SIG-M5 treated with dmso at 0.1 percent for 504 hours (cell line): ENCODE measurements around the gene PRKCZ.

Source experiments
- DNase-seq: peaks from one replicate; lab custom pipeline; 2025; ENCODE audit not compliant: unreplicated experiment; lab: John Stamatoyannopoulos, UW

The PRKCZ gene

DNA sequence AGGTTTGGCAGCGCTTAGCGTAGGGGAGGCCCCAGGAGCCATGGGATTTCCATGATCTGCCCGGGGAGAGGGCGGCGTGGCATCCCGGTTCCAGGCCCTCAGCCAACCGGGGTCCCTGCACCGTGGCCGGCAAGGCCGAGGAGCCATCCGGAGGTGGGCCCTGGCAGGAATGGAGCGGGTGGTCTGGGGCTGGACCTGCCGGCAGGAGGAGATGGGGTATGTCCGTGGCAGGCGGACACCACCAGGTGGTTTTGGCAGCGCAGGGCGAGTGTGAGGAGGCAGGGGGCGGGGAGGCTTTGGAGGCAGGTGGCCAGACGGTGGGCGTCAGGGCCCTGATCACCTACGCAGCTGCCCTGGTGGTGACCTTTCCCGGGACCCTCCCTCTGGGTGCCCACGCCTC, 10.3 kb downstream of the PRKCZ start:
- DNase-seq: no peak

DNA sequence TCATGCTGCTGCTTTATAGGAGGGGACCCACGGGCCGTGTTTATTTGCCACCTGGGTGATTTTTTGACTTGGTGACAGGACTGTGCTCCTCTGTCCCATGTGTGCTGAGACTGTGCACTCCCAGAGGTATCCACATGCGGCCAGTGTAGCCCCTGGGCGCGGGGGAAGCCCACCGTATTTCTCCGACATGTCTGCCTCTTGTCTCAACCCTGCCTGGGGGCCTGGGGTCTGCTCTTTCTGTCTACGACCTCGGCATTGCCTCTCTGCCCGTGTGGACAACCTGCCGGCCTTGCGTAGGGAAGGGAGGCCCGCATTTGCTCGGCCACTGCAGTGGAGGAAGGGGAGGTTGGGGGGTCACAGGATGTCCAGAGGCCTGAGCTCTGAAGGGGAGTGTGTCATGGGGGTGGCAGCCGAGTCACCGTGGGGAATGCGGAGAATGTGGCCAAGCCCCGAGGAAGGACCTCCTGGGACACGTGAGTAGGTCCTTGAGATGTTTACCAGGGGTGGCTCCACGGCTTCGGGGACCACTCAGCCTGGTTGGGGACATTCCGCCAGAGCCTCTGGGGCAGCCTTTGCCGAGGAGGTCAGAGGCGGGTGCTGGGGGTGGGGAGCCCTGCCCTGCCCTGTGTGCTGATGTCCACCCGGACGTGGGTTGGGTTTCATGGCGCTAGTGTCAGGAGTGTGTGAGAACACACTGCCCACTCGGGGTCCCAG, 11.0 kb downstream of the PRKCZ start:
- no peak for DNase-seq

DNA sequence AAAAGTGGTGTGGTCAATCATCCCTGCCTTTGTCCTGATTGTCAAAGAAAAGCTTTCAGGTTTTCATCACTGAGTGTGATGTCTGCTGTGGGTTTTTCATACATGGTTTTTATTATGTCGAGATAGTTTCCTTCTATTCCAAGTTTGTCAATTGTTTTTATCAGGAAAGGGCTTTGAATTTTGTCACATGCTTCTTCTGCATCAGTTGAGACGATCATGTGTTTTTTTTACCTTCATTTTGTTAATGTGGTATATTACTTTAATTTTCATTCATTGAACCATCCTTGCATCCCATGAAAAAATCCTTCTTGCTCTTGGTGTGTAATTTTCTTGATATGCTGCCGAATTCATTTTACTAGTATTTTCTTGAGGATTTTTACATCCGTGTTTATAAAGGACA, 15.5 kb downstream of the PRKCZ start:
- no peak for DNase-seq

DNA sequence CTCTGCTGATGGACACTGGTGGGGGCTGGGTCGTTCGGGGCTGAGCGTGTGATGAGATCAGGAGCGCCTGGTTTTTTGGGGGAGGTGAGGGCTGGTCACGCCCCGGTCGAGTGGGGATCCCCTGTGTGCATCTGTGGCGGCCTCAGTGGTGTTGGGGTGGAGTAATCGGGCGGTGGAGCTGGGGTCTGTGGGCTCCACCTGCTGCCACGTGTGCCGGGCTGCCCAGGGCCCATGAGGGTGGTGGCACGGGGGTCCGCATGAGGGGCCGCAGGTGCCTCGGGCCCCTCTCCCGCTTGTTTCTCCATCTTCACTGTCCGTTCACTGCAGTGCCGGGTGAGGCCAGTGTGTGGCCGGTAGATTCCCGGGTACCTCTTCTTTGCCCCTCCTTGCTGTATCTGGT, 17.2 kb downstream of the PRKCZ start:
- no peak for DNase-seq

DNA sequence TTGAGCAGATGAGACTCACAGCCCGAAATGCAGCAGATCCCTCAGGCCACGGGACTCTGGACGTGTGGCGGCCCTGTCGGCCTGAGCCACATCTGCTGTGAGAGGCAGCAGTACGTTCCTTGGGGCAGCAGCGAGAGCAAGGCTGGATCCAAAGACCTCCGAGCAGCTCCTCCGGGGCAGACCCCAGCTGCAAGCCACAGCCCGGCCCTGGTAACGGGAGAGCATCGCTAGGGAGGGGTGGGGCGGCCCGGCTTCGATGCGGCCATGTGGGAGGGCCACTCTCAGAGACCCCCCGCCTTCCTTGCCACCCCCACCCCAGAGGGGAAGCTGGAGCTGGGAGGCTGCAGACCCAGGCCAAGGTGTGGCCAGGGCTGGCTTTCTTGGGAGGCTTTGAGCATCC, 17.8 kb downstream of the PRKCZ start:
- DNase-seq: no peak

DNA sequence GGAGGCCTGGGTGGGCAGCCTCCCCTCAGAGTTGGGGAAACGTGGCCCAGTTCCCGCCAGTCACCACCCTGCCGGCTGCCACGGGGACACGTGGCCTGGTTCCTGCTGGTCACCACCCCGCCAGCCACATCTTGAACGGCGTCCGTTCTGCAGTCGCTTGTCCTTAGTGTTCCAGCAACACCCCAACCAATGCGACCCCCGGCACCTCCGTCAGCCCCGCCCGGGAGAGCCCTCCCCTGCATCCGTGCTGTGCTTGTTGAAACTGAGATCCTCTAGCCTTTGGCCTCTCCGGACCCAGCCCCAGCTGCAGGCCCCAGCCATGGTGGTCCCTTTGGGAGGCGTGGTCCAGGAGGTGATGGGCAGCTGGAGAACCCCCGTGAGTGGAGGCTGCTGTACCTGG, 18.7 kb downstream of the PRKCZ start:
- DNase-seq: no peak

DNA sequence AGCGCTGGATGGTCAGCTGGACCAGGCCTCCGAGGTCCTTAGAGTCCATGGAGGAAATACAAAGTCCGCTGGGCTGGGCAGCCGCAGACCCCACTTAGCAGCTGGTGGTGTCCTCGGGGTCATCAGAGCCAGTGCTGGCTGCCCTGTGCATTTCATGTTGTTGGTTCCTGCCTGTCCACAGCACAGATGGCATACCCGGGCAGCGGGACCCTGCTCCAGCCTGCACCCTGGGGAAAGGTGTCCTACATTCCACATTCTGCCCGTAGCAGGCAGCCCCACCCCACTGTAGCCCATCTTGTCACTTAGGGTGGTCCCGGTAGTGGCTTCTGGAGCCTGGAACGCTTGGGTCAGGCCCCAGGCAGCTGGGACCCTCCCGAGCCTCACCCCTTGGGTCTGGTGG, 19.8 kb downstream of the PRKCZ start:
- no peak for DNase-seq

DNA sequence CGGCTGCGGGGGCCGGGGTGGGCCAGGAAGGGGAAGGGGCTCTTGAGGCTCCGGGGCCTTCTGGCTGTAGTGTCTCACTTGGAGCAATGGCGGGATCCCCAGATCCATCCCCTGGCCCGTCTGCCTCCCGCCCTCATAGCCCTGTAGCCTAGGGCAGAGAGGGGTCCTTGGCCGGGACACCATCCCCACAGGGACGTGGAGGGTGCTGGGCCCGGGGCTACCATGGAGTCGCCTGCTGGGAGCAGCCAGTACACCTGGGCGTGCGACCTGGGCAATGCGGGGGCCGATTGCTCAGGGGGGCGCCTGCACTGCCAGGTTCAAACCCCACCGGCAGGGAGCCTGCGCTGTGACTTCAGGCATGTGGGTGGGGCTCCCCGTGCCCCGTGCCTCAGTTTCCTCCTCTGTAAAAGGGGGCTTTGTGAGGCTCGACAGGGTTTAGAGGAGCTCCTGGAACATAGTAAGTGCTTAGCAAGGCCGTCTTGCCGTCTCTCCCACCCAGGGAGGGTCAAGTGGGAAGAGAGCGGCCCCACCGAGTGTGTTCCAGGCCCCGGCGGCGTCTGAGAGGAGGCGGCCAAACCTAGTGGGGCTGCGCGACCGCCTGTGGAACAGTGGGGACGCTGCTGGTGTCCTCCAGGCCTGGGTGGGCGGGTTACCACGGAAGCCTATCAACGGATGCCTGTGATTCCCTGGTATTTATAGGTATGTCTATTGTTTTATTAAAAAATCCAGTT, 20.8 kb downstream of the PRKCZ start:
- no peak for DNase-seq

DNA sequence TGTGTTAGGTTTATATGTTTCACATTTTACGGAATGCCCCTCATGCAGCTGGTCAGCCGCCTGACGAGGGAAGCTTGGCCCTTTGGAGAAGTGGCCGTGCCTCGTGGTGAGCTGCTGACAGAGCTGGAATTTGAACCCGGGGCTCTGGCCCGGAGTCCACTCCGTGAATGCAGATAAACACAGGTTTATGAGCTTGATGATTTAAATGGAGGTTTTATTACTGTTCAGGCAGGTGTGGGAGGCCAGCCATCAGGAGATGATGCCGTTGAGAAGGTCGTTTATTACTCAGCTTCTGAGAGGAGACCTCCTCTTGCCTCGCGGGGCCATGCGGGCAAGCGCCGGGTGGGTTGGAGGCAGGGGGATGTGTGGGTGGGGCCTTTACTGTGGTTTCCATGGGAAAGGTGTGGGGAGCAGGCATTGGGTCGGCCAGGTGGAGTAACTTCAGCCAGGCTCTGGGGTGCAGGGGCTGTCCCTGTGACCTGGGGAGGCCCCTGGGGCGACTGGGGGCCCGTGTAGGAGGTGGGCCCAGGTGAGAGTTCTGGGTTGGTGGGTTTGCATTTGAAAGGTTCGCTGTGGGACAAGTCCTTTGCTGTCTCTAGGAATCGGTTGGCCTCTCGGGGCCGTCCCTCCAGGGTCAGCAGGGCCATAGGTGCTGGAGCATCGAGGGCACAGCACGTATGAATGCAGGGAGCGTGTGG, 22.0 kb downstream of the PRKCZ start:
- no peak for DNase-seq

DNA sequence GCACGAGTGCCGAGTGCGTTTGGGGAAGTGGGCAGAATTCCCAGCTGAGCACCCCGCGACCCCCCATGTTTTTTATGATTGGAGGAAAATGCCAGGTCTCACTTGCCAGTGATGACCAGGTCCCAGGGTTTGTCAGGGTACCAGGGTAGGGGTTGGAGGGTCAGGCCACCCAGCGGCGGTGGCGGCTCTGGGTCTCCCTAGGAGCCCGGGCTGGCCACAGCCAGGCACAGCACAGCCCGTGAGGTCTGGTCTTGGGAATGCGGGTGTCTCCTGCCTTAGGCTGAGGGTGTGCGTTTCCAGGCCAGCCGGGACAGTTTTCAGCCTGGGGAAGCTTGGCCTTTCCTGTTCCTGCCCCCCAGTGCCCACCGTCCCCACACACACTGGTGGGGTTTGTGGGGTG, 22.7 kb downstream of the PRKCZ start:
- no peak for DNase-seq

DNA sequence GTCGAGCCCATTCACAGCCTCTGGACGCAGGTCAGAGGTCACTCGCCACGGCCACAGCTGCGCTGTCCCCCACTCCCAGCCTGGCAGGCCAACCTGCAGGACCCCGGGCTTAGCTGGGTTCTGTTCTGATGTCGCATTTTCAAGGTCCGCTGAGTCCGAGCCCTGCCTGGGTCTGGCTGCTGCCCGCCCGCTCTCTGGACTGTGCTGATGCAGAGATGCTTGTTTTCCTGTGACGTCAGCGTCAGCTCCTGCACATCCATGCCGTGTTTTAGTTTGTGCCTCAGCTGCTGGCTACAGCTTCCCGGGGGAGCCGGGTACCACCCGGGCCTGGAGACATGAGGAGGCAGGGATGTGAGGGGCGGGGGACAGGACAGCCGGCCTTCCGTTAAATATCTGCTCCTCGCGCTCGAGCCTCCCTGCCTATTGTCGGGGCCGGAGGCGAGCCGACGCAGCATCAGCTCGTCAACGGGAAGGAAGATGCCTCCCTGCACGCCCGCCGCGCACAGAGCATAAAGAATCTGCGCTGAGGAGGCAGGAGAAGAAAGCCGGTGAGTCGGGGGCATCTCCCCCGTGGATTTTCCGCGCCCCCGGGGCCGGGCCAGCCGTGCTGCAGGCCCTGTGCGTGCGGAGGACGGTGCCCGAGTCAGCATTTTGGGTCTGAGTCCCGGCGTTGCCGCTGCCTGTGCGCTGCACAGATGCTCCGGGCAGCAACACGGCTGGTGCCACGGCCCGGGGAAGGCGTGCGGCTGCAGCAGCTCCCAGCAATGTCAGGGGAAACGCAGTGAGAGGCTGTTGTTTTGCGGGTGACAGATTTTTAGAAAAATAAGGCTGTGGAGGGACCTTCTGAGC, 23.4 kb downstream of the PRKCZ start:
- DNase-seq: no peak

DNA sequence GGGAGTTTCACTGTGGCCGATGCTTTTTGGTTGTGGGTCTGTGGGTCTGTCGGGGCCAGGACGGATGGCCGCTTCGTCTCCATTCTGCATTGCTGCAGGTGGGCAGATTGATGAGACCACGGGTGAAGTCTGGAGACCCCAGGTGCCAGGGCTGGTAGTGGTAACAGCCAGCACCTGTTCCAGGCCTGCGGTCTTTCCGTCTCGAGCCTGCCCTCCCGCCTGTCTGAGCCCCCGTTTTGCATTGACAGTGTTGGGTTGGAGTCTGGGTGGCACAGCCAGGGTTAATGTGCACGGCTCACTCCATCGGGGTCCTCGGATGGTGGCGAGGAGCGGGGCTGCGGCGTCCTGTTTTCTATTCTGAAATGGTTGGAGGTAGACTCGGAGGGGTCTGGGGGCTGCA, 24.2 kb downstream of the PRKCZ start:
- no peak for DNase-seq

DNA sequence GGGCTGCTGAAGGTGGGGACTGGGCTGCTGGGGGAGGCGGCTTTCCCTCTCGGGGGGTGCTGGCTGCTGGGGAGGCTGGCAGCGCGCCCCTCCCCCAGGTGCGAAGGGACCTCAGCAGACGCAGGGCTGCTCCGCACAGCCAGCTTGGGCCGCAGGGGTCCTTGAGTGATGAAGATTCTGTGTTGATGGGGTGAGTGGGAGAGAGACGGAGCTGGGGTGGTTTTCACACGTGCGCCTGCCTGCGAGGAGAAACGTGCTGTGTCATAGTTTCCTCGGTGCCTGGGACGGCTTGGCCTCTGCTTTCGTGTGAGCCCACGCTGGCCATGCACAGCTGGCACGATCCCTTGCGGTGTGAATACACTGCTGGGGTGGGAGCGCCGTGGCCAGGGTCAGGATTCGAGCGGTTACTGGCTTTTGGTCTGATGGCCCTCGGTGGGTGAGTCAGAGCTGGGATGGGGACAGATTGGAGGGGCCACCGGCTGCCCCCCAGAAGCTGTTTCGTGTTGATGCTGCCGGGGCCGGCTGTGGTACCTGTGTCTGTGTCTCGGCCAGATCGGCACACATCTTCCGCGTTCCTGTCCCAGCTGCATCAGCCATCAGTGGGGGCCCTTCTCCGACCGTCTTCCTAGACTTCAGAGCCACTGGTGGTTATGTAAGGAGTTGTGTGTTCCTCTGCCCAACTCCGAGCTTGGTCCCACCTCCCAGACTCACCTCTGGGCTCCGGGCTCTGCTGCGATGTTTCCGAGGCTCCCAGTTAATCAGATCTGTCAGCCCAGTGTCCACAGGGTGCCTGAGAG, 24.9 kb downstream of the PRKCZ start:
- DNase-seq: no peak

DNA sequence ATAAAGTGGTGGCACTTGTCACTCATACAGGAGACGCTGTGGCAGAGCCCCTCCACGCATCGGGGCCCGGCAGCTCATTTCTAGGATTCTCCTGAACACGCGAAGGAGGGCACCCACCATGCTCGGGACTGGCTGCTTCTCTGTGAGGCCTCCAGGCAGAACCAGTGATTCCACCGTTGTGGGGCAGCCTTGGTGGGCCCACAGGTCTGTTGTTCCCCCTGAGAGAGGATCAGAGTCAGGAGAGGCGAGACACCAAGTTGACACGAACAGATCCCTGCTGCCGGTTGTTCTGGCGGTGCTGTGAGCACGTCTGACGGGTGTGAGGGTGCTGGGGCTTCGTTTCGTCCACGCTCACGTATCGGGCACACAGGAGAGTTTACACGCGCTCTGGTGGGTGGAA, 26.6 kb downstream of the PRKCZ start:
- DNase-seq: no peak

DNA sequence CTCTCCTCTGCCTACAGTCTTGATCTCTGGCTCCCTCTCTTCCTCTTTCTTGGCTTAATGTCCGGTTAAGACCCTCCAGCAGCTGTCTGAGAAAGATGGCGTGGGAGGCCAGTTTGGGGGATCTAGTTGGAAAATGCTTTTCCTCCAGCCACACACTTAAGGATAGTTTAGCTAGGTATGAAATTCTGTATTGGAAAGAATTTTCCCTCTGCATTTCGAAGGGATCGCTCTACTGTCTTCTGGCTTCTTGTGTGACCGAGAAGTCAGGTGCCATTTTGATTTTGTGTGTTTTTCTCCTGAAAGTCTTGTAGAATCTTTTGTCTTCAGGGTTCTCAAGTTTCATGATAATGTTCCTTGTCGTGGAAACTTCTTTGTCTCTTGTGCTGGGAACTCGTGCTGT, 28.0 kb downstream of the PRKCZ start:
- no peak for DNase-seq

DNA sequence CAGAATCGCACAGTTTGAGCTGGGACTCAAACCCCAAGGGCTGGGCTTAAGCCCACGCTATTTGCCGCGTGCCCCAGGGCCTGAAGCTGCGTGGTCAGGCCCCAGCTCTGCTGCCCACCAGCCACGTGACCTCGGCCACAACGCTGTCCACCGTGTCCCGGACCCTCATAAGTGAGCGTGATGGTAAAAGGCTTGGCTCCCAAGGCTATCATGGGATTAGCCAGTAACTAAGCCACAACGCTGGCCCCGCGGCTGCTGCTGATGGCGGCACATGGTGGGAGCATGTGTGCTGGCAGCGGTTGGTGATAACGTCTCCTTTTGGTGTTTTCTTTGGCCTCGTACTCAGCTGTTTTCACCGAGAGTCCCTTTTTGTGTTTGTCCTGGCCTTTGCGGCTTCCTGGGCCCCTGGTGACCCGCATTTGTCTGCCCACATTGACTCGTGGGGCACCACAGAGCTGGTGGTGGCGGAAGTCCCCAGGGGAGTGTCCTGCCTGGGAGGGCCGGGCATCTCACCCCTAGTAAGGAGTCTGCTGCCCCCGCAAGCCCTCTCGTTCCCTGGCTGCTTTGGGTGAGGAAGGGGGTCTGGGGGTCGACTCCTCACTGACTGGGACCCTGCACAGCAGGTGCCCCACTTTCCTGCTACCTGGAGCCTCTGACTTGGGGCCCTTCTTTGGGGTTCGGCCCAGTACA, 29.3 kb downstream of the PRKCZ start:
- DNase-seq: no peak

DNA sequence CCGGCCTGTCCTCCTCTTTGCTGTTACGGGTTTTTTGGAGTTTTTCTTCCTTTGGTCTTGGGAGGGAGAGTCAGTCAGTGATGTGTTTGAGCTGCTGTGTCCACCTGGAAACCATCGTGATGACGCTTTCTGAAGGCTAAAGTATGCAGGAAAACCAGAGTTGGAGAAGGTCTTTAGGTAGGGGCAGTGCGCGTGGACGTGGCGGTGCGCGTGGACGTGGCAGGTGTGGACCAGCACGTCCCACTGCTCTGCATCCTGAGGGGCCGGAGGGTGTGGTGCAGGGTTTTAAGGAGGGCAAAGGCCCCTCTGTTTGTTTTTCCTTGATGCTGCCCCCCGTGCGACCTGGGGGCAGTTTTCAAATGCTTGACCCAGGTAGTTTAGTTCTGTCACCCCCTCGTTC, 29.9 kb downstream of the PRKCZ start:
- DNase-seq: no peak

DNA sequence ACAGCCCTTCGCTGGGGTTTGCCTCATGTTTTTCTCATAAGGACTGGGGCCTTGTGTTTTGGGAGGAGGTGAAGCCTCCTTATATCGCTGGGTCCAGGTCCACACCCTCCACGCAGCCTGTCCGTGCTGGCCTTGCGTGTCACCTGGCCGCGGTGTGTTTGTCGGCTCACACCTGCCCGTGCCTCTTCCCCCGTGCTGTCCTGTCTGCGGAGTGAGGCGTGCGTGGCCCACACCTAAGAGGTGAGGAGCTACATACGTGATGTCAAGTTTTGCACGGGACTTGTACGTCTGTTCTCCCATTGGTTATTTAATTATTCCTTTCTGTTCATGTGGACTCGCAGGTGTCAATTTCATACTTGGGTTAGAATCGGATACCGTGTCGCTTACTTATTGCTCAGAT, 30.7 kb downstream of the PRKCZ start:
- DNase-seq: no peak

DNA sequence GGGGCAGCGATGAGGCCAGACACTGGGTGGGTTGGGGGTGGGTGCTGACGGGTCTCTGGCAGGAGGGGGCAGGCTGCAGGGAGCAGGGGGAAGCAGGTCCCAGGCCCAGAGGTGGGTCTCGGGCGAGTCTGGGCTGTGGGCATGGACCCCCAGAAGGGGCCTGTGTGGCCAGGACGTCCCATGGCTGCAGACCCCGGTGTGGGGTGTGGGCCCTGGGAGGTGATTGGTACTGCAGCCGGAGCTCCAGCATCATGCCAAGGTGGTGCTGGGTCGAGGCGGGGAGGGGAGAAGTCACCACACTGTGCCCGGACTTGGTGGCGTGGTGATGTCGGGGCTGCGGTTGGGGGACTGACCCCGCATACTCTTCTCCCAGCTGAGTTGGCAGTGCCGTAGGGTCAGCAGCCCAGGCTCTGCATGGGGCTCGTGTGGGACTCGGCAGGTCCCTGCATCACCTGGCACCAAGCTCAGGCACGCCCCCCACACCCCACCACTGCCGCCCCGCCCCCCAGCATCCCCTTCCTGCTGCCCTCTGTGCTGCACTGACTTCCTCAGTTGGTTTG, 31.2 kb downstream of the PRKCZ start:
- DNase-seq: no peak

DNA sequence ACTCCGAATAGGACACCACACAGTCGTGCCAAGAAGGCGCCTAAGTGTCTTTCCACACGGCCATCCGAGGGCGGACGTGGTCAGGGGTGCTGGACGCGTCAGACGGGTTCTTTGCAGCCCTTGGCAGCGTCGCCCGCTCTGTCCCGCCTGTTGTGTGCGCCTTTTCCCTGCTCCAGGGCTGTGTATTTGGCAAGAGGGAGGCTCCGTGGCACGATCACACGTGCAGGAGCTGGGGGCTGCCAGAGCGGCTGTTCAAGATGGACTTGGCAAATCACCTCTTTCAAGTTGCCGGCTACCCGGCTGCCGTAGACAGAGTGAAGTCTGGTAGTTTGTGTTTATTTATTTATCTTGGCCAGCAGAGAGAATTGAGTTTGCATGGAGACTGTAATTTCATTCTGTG, 31.9 kb downstream of the PRKCZ start:
- DNase-seq: no peak
